ENCODE data around the gene NUDT6. TPM values are rescaled to one million over a fixed set of nuclear protein-coding genes. Genes with fewer than 3 reads are reported as not detected.
A peak's percentile ranks its signal among the peaks of the same experiment; 100 is the strongest.

Gene NUDT6
- total RNA-seq, 1 experiment from 2014 or later = 4.0 TPM

GRCh38 chr4:122920473-122920872 lies 1.9 kb downstream of the NUDT6 start:
- peaks cover 7% of the 10 kb centered on the region for H3K4me1 ChIP-seq (ENCODE audit: insufficient read depth, low read length)
- no peak overlapping the region for H4K8ac ChIP-seq (replicated peaks; ENCODE audit: insufficient read length, low read depth, low read length)
- peaks cover 7% of the 10 kb centered on the region for H3K23me2 ChIP-seq (ENCODE audit: insufficient read length, low read depth, low read length, poor library complexity, severe bottlenecking)
- H2BK12ac ChIP-seq (ENCODE audit: insufficient read length, low read depth, low read length) = no peak overlapping the region
- H3K56ac ChIP-seq (ENCODE audit: insufficient read length, low read depth, low read length) = no peak overlapping the region
- H2AFZ ChIP-seq (ENCODE audit: low read length) = no peak overlapping the region
- DNase-seq = no peak
- H3K27me3 Mint-ChIP-seq (ENCODE audit: low read depth) = no peaks in the 10 kb centered on the region
- WGBS (ENCODE audit: extremely low coverage, insufficient read length, low lambda C conversion rate) = no CpG with 5 or more reads among the region's 5 CpGs
- peaks cover 0 to 3% (median 0%) of the 10 kb centered on the region in 3 experiments; a peak in 2 of 7 replicates for H3K36me3 Mint-ChIP-seq (ENCODE audit: insufficient read depth in 1 of 3, low read depth in 3 of 3)
- TF ChIP-seq CTCF (conservative IDR thresholded peaks at IDR 0.05) = no peak
- no peaks in the 10 kb centered on the region for H3K9me3 Mint-ChIP-seq
- H4K20me1 ChIP-seq (ENCODE audit: control insufficient read depth, insufficient read depth, insufficient read length) = no peaks in the 10 kb centered on the region
- no peak overlapping the region for H3K27ac Mint-ChIP-seq
- H3K4ac ChIP-seq (ENCODE audit: low read depth, low read length) = no peak overlapping the region
- H3K9ac ChIP-seq (ENCODE audit: extremely low read depth, insufficient read length, low read length) = no peak overlapping the region
- no peak overlapping the region for H2BK5ac ChIP-seq (ENCODE audit: insufficient read length, low read length)
- H2AK5ac ChIP-seq (ENCODE audit: insufficient read length, low read length) = no peak overlapping the region
- no peak overlapping the region for H3K27ac ChIP-seq (ENCODE audit: insufficient read length, low read depth, low read length)
- peaks cover 13% of the 10 kb centered on the region; the same call in 1 of the 2 replicates for H3K79me2 ChIP-seq (ENCODE audit: insufficient read depth, low read length)
- no peak overlapping the region for H2BK120ac ChIP-seq (ENCODE audit: low read depth, low read length, poor library complexity, severe bottlenecking)
- H3K9me3 ChIP-seq (ENCODE audit: control insufficient read depth, low read depth, low read length) = no peaks in the 10 kb centered on the region
- peak overlapping the region in 1 of 2 experiments; percentile 71; a peak in 2 of 5 replicates for H3K4me3 Mint-ChIP-seq
- peaks cover 11 to 14% of the 10 kb centered on the region in 2 experiments for H3K4me1 Mint-ChIP-seq
- no peaks in the 10 kb centered on the region for H3K27me3 ChIP-seq (ENCODE audit: insufficient read depth, low read length)
- H2BK20ac ChIP-seq (ENCODE audit: low read depth, low read length, poor library complexity, severe bottlenecking) = no peak overlapping the region
- no peak overlapping the region for H3K14ac ChIP-seq (ENCODE audit: insufficient read depth, low read length)
- H4K91ac ChIP-seq (ENCODE audit: insufficient read length, low read depth, low read length) = no peak overlapping the region
- H3K18ac ChIP-seq (ENCODE audit: insufficient read length, low read depth, low read length) = no peak overlapping the region
- no peak overlapping the region for H2BK15ac ChIP-seq (ENCODE audit: low read depth, low read length)
- H3T11ph ChIP-seq (ENCODE audit: low read length) = no peak overlapping the region
- H3K4me2 ChIP-seq (ENCODE audit: insufficient read depth, insufficient read length, low read length) = no peak overlapping the region
- H4K5ac ChIP-seq (ENCODE audit: insufficient read length, low read depth, low read length) = no peak overlapping the region
- no peak overlapping the region for H3K23ac ChIP-seq (ENCODE audit: insufficient read length, low read depth, low read length)
- H3K79me1 ChIP-seq (ENCODE audit: insufficient read depth, low read depth, low read length, poor library complexity, severe bottlenecking) = no peaks in the 10 kb centered on the region
